SIG-M5 treated with dmso at 0.1 percent for 504 hours (cell line): ENCODE measurements around the gene LIPH.

Experiments used
- DNase-seq: peaks from one replicate; lab custom pipeline; 2025; ENCODE audit not compliant: unreplicated experiment; lab: John Stamatoyannopoulos, UW

LIPH gene

DNA sequence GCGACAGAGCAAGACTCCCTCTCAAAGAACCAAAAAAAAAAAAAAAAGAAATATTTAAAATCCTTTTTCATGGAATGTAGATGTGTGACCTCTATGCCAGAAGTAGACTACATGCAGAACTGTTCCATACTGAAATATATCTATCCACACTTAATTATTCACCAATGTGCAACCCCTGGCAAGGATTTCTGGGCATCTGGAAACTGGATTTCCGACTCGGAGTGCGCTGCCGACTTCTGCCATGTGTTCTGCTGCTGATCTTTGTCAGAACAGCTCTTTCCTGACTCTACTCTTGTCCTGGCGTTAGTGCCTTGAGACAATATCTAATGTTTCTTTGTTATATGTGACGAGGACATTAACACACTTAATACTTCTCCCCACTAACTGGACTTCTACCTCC lies 11.7 kb downstream of the LIPH start:
- DNase-seq, result no peak

DNA sequence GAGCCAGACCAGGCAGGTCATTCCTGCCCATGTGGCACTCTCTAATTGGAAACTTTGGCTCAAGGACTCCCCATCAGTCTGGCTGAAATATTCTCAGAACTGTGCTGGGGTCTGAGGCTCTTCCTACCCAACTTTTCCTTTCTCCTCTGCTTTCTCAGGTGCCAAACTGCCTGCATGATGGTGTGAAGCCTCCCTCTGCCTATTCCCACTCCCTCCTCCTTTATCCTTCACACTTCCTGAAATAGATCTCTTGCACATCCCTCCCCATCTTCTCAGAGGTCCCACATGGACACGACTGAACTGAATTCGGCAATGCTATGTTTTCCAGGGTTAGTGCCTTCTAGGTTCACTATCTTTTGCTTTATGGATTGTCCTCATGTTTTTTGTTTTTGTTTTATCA lies 12.5 kb downstream of the LIPH start:
- DNase-seq, result no peak

DNA sequence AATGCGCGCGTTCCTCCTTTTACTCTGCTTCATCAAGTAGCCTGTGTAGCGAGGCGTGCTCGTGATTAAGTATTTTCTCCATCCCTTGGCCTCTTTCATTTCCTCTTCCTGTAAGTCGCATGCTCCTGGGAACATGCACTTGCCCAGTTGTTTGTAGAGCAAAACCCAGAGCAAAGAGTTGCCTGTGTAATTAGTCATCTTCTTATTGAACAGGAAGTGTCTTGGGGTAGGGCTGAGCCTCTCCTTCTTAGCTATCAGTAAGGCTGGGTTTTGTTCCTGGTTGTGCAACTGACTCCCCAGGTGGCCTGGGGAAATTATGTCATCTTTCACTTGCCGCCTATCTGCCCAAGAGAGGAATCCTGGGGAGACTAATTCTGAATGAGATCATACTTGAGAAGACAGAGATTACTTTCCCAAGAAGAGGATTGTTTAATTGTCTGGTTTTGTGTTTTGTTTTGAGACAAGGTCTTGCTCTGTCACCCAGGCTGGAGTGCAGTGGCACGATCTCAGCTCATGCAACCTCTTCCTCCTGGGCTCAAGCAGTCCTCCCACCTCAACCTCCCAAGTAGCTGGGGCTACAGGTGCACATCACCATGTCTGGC lies 14.9 kb downstream of the LIPH start:
- DNase-seq, result peak; percentile 100

DNA sequence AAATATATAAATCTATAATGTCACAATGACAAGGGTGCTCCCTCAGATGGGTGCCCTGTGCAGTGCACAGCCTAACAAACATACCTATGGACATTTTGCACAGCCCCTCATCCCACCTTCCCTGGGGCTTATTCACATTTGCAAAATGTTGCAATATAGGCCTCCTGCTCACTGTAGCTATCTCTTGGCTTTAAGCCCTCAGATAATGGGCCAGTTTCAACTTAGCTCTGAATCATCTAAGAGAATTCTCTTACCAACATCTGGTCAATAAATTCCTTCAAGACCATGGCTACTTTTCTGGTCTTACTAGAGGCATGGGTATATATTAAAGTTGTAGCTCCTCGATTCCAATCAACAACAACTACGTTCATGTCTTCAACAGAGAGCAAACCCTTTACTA lies 17.9 kb downstream of the LIPH start:
- DNase-seq, result no peak

DNA sequence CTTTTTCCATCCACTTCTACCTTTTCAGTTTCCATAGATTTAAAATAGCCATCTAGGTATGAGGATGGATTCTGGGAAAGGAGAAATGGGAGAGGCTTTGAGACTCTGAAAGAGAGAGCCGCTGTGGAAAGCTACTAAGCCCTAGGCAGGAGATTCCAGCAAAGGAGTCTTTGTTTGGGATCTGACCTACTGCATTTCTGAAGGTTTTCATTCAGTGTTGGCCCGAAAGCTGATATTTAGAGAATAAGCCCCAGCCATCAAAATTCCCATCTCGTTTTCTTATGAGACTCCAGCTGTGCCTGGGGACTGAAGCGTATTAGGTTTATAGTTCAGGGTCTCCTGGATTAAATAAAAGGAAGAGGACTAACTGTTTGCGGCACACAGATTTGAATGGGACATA lies 19.5 kb downstream of the LIPH start:
- no peak for DNase-seq

DNA sequence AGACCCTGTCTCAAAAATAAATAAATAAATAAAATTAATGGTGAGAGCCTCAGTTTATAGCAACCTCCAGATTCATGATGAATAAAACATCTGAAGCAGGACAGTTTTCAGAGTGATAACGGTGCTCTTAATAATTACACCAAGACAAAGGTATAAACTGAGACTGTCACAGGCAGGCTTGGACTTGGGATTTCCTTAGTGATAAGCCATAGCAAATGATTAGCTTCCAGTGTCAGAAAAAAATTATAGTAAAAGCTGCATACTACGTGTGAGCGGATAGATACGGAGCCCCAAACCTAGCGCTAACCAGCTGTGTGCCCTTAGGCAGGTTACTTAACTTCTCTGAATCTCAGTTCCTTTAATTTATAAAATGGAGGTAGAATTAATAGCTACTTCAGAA lies 21.5 kb downstream of the LIPH start:
- no peak for DNase-seq

DNA sequence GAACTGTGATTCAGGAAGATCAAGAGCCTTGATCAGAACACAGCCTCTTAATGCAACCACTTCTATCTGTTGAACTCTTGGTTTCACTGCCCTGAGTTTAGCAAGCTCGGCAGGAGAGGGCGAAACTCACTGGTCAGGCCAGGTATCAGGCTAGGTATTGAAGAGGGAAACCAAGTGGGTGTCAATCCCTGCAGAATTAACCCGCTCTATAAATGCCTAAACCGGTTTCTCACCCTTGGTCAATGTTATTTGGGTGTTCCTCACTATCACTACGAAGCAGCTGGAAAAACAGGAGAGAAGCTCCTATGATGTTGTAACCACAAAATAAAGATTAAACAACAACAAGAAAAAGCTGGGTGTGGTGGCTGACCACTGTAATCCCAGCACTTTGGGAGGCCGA lies 23.9 kb downstream of the LIPH start:
- DNase-seq, result no peak

DNA sequence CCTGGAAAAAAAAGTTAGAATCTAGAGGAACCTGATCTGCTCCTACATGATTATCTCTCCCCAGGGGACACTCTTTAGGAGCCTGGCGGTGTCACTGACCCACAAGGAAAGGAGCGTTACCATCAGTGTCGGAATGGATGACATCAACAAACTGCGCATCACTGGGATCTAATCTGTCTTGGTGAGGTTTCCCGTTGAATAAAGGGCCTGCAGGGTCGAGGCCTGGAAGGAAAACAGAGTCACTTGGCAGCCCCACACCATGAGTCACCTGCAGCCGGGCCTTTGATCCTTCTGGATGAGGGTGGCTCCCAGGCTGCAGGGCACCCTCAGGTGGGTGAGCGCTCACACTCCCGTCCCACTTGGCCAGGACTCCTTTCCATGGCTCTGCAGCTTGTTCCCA lies 25.0 kb downstream of the LIPH start:
- DNase-seq, result no peak

DNA sequence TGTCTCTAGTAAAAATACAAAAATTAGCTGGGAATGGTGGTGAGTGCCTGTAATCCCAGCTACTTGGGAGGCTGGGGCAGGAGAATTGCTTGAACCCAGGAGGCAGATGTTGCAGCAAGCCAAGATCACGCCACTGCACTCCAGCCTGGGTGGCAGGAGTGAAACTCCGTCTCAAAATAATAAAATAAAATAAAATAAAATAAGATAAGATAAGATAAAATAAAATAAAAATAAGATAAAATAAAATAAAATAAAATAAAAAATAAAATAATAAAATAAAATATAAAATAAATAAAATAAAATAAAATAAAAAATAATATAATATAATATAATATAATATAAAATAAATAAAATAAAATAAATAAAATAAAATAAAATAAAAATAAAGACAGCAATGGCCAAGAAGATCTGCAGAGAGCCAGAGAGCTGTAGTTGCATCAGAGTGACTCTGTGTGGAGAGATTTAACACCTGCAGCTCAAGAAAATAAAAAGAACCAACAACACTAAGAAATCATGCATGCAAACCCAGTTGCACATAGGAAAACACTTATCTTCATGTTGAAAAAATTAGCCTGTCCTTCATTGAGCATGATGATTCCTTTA lies 25.9 kb downstream of the LIPH start:
- DNase-seq, result no peak

DNA sequence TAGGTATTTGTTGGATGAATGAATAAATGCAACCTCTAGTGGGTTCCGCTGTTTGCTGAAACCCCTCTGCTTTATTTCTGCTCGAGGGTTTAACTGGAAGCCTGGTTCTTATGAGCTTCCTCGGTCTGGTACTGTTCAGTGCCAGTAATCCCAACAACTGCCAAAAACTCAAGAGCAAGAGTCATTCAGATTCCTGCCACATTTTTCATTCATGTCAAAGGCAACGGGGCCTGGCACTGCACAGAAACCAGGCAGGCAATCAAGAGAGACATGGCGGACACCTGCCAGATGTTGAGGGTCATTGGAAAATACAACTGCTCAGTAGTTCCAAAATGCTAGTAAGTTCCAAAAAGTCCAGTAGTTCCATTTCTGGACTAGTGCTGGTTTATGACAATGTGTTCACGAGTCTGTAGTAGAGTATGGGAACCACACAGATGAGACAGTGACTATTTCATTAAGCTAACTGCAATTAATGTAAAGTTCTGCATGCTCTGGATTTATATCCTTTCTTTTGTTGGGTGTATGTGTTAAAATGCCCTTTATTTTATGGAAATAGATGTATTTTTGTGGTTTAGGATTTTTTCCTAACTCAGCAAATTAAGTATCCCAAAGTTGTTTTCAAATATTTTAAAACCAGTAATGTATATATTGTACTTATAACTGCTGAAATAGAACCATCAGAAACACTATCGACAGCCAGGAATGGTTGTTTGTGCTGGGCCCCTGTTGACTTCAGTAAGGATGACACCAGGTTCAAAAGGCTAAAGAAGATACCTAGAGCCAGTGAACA lies 30.8 kb downstream of the LIPH start:
- no peak for DNase-seq

DNA sequence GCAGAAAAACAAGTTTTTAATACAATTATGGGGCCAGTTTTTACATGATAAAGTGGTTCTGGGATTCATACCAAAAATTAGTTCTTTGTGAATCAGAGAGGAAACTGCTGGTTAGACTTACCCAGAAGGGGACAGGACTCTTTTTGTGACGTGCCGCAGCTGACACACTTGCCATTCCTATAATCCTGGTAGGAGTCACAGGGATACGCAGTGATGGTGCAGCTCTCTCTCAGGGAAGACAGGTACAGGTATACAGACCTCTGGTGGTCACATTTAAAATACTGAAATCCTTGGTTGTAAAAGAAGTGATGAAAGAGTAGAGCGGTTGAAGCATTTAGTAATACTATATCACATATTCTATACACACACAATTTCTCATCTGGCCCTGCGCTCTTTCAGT lies 33.4 kb downstream of the LIPH start:
- DNase-seq, result no peak

DNA sequence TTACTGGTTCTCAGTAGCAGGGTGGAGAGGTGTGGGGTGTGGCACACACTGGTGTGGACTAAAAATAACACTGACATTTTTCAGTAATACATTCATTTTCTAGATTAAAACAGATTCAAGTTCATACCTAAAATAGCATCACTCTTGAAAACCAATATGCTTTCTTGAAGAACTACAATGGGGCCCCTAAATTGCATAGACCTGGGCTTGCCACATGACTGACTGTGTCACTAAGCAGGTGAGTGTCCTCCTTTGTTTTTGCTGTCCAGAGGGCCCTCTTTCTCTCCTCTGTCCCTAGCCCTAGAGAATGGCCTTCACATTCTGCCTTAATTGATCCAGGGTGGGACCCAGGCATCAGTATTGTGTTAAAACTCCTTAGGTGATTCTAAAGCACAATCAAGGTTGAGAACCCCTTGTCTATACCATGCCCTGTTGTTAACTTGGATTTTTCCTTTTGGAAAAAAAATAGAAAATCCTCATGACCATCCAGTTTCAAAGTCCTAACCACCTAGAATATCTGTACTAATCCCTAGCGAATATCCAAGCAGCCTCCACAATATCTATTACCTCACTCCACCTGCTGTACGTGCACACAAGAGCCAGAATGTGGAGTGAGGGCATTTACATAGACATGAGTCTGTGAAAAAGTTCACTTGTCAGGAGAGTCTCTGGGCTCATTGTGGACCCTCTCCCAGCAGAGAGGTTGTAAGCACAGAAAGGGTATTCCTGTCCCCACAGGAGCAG lies 34.8 kb downstream of the LIPH start:
- no peak for DNase-seq

DNA sequence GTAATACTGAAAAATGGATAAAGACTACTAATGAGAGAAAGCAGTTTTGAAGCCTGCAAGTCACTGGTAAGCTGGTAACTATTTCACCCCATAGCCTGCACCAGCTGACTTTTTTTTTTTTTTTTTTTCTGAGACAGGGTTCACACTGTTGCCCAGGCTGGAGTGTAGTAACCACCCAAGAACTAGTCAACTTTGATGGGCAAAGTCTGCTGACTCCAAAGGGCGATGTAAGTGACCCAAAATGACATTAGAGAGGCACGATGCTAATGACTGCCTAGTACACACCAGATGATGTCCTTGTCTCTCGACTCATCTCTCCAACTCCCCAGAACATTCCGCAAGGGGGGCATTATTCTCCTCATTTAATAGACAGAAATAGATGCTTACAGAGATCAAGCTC lies 40.7 kb downstream of the LIPH start:
- DNase-seq, result no peak

DNA sequence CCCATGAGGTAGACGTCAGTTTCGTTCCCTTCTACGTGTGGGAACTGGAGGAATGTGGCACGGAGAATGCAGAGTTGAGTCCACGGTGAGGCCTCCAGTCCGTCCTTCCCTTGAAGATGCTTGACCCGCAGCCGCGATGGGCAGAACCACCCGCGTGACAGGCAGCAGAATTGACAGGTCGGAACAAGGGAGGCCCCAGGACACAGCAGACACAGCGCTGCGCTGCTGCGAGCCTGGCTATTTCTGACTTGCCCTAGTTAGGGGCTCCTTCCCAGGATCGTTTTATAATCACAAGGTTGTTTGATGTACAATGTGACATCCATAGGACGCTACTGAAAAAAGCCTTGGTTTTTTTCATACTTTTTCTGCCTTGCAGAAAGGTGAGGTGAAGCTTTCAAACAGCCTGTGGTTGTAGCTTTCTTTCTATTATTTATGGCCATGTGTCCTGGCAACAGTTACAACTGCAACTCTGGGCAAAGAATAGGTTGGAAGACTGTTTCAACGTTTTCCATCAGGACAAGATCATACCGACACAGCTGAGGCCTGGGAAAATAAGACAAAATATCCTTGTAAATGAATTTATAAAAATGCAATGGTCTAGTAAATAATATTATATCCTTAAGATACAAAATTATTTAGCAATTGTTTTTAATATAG lies 43.9 kb downstream of the LIPH start:
- no peak for DNase-seq

DNA sequence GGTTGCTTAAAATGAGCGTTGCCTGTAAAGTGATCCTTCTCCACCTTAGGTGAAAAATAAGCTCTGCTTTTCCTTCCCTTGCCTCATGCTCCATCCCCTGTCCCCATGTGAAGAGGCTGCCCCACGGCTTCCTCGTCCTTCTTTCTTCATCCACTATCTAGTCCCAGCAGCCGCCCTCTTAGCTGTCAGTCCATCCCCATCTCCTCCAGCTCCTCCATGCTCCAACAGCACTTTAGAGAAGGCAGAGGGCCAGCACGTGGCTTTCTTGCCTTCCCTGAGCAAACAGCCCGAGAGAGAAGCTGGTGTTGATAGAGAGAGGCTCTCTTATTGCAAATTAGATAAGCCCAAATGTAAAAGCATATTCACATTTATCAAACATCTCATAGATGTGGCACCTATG lies 44.5 kb downstream of the LIPH start:
- DNase-seq, result no peak

DNA sequence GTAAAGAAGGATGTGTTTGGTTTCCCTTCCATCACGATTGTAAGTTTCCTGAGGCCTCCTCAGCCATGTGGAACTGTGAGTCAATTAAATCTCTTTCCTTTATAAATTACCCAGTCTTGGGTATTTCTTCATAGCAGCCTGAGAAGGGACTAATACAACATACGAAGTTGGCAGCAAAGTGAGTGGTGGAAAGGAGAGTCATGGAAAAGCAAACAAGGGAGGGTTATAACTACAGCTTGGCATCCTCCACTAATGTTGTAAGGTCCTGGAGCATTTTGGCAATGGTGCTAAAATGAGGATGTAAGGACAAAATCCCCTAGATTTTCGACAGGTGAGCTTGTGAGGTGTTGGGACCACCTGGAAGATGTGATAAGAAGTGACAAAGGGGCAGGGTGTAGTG lies 47.8 kb downstream of the LIPH start:
- DNase-seq, result no peak

DNA sequence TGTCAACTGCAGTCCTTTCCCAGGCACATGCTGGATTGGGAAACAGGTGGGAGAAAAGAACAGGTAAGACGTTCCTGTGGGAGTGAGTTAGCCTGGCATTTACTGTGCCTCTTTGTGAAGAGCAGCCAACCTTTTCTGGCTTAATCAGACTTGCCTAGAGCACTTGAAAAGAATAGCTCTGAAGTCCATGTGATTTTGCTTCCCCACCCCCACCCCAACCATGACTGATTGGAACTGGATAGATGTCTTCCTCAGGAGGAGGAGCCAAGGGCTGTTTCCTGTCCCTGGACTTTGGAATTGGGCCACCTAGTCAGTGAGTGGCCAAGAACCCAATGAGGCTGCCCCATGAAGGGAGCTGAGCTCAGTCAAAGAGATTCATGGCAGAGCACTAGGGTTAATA lies 48.9 kb downstream of the LIPH start:
- DNase-seq, result no peak

DNA sequence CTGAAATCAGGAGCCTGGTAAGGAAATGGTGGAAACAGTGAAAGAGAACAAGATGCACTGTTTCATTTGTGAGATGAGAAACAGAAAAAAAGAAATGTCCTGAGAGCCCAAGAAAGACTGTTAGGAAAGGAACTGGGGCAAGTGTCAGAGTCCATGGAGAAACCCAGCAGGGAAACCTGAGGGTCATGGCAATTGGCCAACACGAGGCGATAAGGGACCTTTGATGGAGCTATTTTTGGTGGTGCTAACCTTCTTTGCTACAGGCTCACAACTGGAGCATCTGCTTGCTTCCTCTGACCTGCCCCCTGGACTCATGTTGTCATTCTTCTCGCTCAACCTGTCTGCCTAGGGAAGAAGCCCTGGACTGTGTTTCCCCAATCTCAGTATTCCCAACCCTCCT lies 49.4 kb downstream of the LIPH start:
- no peak for DNase-seq

DNA sequence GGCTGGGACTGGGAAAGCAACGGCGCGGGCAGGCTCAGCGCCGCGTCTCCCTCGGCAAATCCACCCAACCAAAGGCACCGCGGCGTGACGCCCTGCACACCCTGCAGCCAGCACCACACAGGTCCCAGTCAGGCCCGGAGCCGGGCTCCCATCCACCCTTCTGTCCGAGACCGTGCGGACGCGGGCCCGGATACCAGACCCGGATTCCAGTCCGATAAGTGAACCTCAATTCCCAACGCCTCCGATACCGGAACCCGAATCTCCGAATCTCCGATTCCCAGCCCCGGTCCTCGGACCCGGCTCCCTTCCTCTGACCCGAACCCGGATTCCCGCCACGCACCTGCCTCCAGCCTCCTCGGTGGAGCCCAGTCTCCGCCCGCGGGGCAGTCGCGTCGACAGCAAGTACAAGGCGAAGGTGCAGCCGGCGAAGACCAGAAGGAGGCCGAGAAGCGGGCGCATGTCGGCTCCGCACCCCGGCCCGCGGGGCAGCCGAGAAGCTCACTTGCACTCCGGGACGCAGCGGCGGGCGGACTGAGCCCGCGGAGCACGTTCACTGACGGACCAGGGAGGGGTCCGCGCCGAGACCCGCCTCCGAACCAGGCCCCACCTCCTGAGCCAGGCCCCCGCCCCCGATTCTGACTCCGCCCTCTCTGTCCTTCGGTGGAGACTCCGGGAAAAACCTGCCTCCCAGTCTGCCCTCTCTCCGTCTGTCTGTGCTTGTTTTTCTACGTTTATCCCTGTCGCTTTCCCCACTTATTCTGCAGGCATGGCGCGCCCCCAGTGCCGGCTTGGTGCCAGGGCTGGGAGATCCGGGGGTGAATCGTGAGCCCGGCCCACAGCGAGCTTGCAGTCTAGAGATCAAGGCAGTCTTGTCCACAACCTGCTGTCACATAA lies 53.6 kb downstream of the LIPH start, which contains the start of gene TMEM41A:
Gene TMEM41A, minus strand, starts transcription at position 533 of the 894 bp plus-strand sequence. Its CDS starts 74 bp downstream, at position 459.
- DNase-seq, result peak; percentile 93

DNA sequence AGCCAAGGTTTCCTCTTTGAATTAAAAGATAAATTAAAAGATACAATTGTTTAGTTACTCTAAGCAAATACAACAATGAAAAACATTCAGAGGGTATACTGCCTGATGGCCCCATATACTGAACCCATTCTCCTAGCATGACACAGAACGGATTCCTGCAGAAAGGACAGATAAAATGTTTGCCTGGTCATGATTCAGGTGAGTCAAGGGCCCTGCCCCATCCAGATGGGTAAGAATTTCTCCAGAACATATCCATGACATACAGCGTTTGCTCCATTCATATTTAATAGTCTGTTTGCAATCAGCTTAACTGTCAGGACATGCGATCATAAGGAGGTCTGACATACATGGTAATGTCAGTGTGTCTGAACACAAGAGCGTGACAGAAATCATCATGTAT lies 62.1 kb downstream of the LIPH start:
- DNase-seq, result no peak
